Suppressor macrophage treated with lipopolysaccharide for 1 hour (primary cell): Measurements from ENCODE around the gene SLC12A3.
A peak's percentile ranks its signal among the peaks of the same experiment; 100 is the strongest.

Source experiments
- DNase-seq, 3 donors: peaks; one replicate each; pipeline ENCODE4 v3.0.0-alpha.2; 2020 to 2022

SLC12A3 gene

DNA sequence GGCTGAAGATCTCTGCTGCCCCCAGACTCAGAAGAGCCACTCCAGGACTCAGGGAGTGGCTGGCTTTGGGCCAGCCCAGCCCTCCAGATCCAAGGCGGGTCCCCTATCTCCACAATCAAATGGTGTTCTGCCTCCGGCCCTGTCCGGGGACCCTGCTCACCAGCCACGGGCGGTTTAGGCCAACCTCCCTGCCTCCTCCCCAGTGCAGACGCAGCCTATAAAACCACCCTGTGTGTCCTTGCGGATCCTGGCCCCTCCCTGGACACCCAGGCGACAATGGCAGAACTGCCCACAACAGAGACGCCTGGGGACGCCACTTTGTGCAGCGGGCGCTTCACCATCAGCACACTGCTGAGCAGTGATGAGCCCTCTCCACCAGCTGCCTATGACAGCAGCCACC is at the start of gene SLC12A3:
Gene SLC12A3, plus strand, starts transcription at position 248 of the 400 bp plus-strand sequence. Its CDS starts 29 bp downstream, at position 277.
- DNase-seq: no peak

GRCh38 chr16:56815721-56816120 is 49.3 kb upstream of the SLC12A3 start:
- no peak for DNase-seq

GRCh38 chr16:56817056-56817455 is 48.0 kb upstream of the SLC12A3 start:
- DNase-seq: no peak

GRCh38 chr16:56817938-56818337 is 47.1 kb upstream of the SLC12A3 start:
- no peak for DNase-seq

DNA sequence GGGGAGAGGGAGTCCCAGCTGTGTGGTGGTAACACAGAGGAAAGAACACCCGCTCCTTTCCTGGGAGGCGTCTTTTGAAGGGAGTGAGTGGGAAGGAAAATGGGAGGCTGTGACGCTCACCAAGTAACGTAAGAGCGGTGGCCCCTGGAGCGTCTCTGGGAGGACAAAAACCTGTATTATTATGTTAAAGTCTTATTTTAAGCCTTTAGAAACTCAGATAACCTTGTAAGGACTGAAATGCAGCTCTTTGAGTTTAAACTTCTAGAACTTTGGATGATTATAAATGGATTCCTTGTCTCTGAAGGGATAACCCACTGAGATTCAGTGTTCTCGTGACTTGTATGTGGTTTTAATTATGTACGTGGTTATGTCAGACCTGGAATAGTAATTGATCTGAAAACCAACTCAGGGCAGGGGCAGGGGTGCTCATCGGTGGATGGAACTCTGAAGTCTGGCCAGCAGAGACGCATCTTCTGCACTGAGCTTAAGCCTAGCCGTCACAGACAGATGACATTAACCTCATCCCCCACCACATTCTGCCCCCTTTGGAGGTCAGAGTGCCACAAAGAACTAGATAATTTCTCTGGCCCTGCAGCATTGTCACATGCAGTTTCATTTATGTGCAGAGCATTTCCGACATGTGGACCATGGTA is 41.8 kb upstream of the SLC12A3 start:
- no peak for DNase-seq

GRCh38 chr16:56824331-56824730 is 40.7 kb upstream of the SLC12A3 start:
- DNase-seq: no peak

DNA sequence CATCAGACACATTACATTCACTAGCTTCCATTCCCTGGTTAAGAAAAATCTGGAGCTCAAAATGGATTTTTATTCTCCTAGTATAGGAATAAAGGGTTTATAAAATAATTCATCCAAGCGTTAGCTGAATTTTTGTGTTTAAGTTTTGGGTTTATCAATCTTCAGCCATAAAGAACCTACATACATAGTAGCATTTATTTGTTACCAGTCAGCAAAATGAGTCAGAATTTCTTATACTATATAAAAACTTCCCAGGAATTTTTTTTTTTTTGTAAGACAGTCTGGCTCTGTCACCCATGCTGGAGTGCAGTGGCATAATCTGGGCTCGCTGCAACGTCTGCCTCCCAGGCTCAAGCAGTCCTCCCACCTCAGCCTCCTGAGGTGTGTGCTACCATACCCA is 40.2 kb upstream of the SLC12A3 start:
- DNase-seq: peak in 1 of 3 donors; percentile 7

GRCh38 chr16:56825826-56826225 is 39.2 kb upstream of the SLC12A3 start:
- DNase-seq: no peak

DNA sequence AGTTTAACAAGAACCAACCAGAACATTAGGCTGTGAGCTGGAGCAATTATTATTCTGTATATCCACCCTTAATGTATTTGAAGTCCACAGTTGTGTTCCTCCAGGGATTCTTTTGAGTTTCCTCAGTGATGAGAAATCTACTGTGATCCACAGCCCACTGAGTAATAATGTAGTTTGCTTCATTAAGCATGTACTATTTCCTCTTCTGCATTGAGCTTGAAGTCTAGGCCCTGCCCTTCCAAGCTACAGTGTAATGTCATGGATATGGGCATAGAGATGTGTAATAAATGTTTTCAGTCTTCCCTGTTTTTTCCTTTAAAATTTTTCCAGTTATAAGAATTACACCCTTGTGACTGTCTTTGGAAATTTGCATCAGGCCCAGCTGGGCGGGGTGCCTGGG is 36.4 kb upstream of the SLC12A3 start:
- no peak for DNase-seq

DNA sequence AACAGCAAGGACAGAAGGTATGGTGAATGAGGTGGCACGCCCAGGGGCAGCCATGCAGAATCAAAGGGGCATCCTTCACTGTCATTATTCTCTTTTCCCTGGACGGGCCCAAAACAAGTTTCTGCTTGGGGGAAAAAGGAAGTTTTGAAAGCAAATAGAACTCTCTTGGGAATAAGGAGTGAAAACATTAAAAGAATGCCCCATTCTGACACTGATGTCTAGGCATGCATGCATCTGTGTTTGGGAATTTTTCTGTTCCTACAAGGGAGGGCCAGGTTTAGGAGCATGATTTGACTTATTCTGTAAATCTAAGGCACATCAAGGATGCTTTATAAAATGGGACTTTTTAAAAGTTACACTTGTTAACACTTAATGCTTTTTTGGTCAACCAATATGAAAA is 34.3 kb upstream of the SLC12A3 start:
- DNase-seq: no peak

DNA sequence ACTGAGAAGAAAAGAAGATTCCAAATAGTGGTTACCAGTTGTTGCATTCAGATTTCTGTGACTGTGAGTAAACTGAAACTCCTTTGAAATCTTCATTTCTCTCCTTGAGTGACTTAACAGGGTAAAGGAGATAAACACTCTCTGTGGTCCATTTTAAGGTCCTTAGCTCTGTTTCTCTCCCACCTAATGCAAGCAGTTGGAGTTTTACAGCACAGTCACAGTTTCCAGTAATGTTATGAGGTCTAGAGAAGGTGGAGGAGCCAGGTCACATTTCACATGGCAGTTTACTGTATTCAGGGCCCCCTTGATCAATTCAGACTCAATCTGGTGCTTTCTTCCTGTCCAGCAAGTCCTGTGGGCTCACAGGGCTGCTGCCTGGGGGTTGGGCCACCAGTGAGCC is 32.2 kb upstream of the SLC12A3 start:
- DNase-seq: no peak

GRCh38 chr16:56833243-56833970 is 31.6 kb upstream of the SLC12A3 start:
- no peak for DNase-seq

DNA sequence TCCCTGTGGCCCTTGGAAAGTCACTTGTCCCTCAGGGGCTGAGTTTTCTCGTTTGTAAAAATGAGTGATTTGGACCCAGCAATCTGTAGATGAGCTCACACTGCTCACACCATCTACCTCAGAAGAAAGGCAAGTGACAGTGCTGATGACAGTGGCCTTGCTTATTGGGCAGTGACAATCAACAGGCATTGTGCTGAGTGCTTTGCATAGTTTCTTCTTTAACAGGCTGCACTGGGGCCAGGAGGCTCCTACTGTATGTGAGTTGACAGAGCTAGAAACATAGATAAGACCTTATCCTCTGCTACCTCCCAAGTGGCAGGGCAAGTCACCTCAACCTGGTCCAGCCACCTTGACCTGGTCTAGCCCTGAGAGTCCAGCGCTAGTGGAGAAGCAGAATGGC is 29.7 kb upstream of the SLC12A3 start:
- no peak for DNase-seq

DNA sequence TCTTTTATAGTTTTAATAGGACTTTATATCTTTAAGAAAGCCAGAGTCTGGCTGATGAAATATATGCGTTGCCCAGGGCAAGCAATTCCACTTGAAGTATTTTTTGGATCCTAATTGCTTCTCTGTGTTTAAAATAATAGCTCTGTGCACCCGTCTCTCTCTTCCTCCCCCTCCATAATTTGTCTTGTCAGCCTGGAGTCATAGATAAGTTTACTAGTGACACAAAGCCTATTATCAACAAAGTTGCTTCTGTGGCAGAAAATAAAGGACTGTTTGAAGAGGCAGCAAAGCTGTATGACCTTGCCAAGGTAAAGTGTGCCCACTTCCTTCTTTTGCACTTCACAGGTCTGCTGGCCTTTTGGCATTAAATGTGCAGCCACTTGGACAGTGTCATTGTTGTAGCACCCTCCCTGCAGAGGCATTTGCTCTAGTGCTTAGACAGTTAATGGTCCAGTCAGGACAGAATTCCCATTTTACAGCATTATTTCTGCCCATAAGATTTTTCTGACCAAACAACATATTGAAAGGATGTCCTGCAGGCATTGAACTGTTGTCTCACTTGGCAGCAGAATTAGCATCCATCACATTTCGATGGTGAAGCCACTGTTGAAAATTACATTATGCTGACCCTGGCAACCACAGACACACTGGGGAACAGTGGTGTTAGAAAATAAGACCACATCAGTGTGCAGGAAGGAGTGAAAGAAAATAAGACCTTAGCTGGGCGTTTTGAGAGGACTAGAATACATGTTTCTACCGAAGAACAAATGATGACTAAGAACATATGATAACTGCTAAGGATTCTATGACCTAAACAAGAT is 28.4 kb upstream of the SLC12A3 start:
- DNase-seq: no peak

DNA sequence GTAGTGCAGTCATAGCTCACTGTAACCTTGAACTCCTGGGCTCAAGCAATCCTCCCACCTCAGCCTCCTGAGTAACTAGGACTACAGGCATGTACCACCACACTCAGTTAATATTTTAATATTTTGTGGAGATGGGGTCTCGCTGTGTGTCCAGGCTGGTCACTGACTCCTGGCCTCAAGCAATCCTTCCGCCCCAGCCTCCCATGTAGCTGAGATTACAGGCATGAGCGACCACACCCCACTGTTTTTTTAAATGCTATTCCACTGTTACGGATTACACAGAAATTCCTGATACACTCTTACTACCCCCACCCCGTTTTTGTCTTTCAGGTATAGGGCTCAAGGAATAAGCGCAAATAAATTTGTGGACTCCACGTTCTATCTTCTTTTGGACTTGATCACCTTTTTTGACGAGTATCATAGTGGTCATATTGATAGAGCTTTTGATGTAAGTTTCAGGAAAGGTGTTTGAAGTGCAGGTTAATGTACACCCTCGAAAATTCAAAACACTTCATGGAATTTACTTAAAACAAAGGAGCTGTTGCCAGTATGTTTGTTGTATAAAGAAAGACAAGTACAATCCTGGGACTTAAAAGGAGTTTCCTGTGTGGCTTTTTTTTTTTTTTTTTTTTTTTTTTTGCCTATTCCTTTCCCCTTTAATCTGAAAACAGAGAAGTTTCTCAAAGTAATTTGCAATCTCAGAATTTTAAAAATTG is 26.2 kb upstream of the SLC12A3 start:
- DNase-seq: no peak

DNA sequence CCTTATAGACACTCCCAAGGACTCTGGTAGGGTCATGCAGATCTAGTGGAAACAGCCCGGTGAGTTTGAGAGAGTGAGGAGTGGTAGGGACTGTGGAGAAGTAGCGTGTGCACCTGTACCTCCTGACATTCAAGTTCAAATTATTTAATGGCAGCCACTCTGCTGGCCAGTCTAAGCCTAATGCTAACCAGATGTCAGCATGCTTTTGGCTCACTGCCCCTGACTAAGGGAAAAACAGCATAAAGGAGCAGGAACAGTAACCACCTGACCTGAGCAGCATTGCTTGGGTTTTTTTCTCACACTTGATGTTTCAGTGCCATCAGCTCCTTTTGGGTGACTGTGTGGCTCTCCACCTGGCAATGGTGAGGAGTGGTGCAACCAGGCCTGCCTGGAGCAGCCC is 23.8 kb upstream of the SLC12A3 start:
- no peak for DNase-seq

DNA sequence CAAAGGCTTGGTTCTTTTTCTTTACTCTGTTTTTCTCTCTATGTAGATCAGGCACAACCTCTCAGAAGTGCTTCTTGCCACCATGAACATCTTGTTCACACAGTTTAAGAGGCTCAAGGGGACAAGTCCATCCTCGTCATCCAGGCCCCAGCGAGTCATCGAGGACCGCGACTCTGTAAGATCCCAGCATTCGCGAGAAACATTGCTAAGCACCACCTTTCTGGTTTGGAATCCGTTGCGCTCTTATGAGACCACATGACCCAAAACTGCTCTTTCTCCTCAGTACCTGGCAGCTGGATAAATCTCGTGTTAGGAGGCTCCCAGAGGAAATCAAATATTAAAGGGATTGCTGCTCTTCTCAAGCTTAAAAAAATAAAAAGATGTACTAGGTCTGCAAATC is 23.3 kb upstream of the SLC12A3 start:
- DNase-seq: no peak

DNA sequence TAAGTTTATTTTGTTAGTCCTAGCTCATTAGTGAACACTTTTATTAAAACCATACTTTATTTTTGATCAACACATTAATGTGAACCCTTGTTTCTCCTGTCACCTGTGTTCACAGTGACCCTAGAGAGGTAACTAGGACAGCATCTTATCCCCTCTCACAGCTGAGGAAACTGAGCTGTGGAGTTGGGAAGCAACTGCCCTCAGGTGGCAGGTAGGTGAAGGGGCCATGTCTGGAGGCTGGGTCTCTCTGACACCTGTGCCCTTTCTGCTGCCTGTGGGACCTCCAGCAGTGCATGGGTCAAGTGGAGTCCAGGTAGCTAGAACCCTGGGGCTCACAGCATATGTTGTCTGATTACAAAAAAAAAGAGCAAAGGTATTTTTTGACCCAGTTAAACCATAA is 22.9 kb upstream of the SLC12A3 start:
- no peak for DNase-seq

- no peak for DNase-seq
Observed at GRCh38 chr16:56844056-56844455, 21.0 kb upstream of the SLC12A3 start.

GRCh38 chr16:56847173-56847910 is 17.7 kb upstream of the SLC12A3 start:
- peak in 2 of 3 donors; percentile 36 to 53 for DNase-seq

- peak; percentile 45 to 63 (median 62) for DNase-seq
Observed at GRCh38 chr16:56848029-56848936, 16.7 kb upstream of the SLC12A3 start.
